Activated gamma-delta T cell treated with Interleukin-2 at 50 U/mL for 16 hours (primary cell): Measurements from ENCODE around the gene ARL16.

Experiments used
- DNase-seq: peaks from one replicate; pipeline ENCODE4 v3.0.0-alpha.2; 2020

Gene ARL16

GRCh38 chr17:81666342-81667191 lies 17.0 kb downstream of the ARL16 start, which contains the start of the genes CCDC137 and OXLD1:
Gene CCDC137, plus strand, starts transcription at chr17:81666737. Its CDS starts 30 bp downstream, at chr17:81666767.
Gene OXLD1, minus strand, starts transcription at chr17:81666605. Its CDS starts 28 bp downstream, at chr17:81666577.
- DNase-seq: peak; percentile 92

GRCh38 chr17:81666092-81666341 lies 17.6 kb downstream of the ARL16 start:
- no peak for DNase-seq

DNA sequence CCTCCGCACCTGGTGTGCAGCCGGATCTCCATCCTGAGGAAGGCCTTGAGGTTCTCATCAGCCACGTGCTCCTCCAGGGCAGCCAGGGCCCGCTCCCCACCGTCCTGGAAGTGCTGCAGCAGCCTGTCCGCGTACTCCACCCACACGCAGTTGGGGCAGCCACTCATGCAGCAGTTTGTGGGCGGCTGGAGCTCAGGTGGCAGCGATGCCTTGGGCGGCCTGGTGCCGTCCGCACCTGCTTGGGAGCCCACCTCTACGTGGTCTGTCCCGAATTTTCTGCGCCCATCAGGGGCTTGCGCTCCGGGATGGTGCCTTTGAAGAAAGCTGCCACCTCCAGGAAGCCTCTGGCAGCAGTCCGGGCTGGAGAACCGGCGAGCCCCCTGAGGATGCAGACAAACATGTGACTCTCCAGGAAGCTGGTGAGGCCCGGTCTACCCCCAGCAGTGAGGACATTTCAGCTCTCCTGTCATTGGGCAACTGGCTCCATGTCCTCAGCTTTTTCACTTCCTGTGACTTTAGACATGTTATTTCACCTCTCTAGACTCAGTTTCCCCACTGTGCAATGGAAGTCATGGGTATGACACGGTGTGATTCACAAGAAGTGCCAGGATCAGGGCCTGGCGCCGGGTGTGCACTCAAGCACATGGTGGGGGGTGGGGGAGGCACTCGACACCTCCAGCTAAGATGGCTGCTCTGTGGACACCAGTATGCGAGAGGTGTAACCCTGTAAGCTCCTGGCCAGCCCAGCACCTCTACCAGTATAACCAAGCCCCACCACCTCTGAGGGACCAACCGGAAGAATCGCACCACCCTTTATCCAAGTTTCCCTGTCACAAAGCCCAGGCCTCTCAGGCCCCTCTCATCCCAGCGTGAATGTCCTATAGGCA lies 18.1 kb downstream of the ARL16 start:
- peak; percentile 16 for DNase-seq

DNA sequence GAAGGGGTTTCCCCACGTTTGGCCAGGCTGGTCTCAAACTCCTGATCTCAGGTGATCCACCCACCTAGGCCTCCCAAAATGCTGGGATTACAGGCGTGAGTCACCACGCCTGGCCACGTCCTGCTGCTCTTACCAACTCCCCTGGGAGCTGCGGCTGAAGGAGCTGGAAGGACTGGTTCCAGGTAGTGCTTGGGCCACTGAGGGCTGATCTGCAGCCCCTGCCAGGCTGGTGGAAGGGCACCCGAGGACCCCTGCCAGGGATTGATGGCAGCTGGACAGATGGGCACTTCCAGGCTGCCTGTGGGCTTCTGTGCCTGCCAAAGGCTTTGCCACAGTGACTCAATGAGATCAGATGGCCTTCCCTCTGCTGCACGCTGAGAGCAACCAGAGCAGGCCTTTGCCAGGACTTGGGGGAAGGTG lies 19.5 kb downstream of the ARL16 start:
- no peak for DNase-seq

GRCh38 chr17:81662002-81662401 lies 21.6 kb downstream of the ARL16 start:
- no peak for DNase-seq

GRCh38 chr17:81660441-81660840 lies 23.2 kb downstream of the ARL16 start:
- DNase-seq: no peak

DNA sequence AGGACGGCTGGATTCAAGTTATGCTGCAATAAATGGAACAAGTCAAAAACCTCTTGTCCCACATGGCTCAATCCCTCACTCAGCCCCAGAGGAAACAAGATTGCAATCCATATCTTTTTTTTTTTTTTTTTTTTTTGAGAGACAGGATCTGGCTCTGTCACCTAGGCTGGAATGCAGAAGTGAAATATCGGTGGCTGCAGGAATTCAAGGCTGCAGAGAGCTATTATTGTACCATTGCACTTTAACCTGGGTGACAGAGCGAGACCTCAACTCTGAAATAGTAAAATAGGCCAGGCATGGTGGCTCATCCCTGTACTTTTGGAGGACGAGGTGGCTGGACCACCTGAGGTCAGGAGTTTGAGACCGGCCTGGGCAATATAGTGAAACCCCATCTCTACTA lies 24.6 kb downstream of the ARL16 start:
- no peak for DNase-seq

DNA sequence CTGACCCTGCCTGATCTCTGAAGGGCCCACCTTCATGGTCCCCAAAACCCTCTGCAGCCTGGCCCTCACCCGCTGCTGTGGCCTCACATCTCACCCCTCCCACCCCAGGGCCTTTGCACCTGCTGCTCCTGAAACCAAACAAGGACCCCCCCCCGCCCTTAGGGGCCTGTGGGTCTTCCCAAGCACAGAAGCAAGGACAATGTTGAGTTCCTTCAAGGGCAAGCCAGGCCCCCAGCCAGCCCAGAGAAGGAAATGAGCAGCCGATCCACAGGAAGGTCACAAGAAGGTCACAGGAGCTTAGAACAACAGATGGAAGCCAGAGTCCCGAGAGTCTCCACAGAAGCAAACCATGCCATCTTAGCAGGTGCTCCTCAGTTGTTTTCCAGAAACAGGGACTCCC lies 26.8 kb downstream of the ARL16 start:
- no peak for DNase-seq

- no peak for DNase-seq
These were observed 27.4 kb downstream of the ARL16 start, which contains the start of gene PDE6G for GRCh38 chr17:81656118-81656743. Gene PDE6G, minus strand, starts transcription at chr17:81656542. Its CDS starts 3,237 bp downstream, at chr17:81653305.

DNA sequence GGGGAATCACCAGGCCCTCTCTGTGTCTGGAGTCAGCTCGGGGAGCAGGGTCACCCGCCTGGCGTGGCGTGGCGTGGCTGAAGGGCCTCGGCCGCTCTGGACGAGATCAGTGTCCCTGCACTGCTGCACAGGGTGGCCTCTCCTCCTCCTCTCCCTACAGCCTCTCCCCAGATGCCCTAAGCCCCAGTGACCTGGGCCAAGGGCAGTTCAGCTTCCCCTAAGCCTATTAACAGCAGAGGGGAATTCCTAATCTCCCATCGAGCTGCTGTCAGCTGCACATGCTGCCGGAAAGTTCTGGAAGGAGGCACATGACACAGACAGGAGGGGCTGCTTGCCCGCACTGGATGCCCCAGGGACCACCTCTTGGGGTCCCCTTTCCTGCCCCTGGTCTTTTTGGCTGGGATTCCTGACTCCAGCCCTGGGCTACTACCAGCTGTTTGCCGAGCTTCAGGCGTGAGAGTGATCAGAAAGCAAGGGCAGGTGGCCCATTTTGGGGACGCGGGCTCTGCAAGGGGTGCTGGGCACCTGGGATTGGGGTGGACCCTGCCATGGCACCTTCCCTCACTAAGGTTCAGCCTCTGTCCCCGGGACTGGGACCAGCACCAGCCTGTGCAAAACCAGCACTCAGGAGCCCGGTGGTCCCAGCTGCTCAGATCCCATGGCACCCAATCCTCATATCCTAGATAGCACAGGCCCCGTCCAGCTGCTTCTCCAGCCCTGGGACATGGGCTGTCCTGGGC lies 28.0 kb downstream of the ARL16 start:
- DNase-seq: no peak

DNA sequence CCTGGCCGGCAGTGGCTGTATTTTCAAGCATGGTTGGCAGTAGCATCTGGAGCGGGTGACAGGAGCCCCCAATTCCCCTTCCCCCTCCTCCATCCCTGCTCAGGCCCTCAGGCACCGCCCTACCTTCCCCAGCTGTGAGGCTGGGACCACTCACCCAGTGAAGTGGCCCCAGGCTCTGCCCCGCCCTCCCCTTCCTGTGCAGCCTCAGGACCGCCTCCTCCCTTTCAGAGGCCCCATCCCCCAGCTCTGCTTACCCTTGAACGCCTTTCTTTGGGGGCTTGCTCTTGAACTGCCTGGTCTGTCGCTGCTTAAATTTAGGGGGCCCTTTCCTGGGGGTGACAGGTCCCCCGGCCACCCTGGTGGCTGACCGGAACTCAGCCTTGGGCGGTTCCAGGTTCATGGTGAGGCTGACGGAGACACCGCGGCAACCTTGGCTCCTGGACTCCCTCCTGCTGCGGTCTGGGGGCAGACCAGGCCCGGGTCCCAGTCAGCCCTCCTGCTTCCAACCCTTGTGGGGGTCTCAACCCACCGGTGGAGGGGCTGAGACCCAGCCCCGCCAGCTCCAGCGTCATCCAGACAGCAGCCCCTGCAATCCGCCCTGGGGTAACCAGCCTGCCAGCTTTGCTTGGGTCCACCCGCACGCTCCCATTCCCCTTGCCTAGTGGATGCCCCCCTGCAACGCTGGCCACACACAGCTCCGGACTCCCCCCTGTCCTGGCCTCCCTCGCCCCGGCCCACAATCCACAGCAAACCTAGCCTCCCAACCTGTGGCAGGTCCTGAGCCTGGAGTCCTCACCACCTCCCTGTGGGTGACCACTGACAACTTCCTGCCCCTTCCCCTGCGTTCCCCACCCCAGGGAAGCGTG lies 30.5 kb downstream of the ARL16 start:
- DNase-seq: peak; percentile 25

- DNase-seq: no peak
These were observed 31.9 kb downstream of the ARL16 start for GRCh38 chr17:81651692-81652091.

DNA sequence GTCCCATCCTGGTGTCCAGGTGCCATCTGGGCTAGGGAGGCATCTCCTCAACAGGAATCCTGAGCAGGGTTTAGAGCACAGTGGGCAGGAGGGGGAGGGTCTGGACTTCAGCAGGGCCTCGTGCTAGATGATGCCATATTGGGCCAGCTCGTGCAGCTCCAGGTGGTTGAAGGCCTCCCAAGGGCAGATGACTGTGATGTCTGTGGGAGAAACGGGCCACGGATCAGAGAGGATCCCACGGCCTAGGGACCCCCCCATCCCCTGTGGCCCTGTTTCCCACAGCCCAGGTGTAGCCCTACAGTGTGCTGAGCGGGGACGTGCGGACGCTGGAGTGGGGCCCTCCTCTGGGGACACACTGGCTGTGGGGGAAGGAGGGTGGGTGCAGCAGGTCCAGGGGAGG lies 32.6 kb downstream of the ARL16 start:
- DNase-seq: no peak

DNA sequence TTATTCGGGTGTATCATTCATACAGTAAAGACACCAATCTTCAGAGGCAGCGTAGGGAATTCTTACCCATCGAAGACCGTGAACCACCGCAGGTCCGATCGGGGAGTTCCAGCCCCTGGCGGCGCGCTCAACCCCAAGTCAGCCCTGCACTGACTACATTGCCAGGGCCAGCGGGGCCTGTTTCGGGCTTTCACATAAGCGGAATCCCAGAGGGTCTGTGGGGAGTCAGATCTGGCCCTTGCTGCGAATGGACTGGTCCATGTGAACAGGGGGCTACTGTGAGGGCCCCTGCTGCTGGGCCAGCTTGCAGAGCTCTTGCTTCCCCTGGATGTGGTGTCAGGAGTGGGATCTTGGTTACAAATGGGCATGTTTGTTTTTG lies 34.9 kb downstream of the ARL16 start:
- no peak for DNase-seq

GRCh38 chr17:81648013-81648706 lies 35.4 kb downstream of the ARL16 start:
- no peak for DNase-seq

DNA sequence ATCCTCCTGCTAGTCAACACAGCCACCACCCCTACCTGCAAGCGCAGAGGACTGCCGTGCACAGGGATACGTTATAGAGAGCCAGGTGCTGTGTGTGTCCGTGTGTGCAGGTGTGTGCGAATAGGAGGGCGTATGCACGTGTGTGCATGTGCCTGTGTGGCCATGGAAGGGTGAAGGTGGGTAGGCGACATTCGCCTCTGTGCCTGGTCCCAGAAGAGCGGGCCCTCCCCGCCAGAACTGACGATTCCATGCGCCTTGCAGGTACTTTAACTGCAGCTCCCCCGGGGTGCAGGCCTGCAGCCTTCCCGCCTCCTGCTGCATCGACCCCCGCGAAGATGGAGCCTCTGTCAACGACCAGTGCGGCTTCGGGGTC lies 36.0 kb downstream of the ARL16 start:
- no peak for DNase-seq

DNA sequence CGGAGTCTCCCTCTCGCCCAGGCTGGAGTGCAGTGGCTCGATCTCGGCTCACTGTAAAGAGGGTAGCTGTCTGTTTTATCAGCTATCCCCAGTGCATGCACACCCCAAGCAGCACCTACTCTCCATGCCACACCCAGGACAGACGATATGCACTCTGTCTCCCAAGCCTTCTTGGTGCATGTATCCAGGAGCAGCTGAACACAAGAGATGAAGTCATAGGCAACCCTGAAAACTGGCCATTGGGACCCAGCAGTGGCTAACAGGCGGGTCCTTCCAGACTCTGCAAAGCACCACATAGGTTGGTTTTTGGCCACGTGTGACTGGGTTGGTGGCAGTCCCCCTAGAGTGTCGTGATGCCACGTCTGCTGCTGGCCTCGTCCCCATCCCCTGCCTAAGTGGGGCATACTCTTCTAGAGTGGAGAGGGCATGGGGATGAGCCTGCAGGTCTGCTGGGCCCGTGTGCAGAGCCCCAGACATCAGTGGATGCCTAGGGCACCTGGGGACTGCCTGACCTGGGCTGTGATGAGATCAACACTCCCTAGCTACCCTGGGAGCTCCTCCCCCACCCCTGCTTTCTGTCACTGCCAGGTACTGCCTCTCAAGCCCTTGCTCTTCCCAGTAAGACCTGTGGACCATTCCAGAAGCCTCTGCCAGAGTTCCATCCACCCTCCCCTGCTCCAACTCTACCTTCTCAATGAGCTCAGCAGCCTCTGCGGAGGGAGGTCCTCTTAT lies 36.6 kb downstream of the ARL16 start:
- no peak for DNase-seq

DNA sequence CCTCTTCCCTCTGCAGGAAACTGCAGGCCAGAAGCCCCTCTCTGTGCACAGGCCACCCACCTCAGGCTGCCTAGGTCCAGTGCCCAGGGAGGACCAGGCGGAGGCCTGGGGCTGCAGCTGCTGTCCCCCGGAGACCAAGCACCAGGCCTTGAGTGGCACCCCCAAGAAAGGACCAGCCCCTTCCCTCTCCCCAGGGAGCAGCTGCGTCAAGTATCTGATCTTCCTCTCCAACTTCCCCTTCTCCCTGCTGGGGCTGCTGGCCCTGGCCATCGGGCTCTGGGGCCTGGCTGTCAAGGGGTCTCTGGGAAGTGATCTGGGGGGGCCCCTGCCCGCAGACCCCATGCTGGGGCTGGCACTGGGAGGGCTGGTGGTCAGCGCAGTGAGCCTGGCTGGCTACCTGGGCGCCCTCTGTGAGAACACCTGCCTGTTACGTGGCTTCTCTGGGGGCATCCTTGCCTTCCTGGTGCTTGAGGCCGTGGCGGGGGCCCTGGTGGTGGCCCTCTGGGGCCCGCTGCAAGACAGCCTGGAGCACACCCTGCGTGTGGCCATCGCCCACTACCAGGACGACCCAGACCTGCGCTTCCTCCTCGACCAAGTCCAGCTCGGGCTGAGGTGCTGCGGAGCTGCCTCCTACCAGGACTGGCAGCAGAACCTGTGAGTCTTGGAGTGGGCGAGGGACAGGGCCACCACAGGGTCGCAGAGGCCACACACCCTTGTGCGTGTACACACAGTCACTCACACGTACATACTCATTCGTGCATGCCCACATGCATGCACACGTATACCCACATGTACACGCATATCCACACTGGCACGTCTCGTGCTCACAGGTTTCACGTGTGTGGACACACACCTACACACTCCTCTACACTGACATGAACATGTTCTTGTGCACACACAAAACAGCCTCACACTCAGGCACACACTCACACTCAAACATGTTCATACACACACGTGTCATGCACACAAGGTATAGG lies 38.3 kb downstream of the ARL16 start:
- no peak for DNase-seq

- no peak for DNase-seq
These were observed 39.1 kb downstream of the ARL16 start for GRCh38 chr17:81644496-81644895.
